ENCODE data around the gene SCN1A. TPM values are rescaled to one million over a fixed set of nuclear protein-coding genes. Genes with fewer than 3 reads are reported as not detected.

The SCN1A gene
- total RNA-seq, 1 experiment from 2014 or later, result not detected

GRCh38 chr2:165957030-165957675 is 170.7 kb downstream of the SCN1A start:
- Histone ChIP-seq H4K20me1 (ENCODE audit: insufficient read depth, low read depth, low read length) (no peaks in the 10 kb centered on the region), H3K9me3 (ENCODE audit: low read length) (no peaks in the 10 kb centered on the region), H3K9ac (ENCODE audit: low read length) (no peak overlapping the region), H2AFZ (ENCODE audit: low read length) (no peak overlapping the region), H3K27ac (ENCODE audit: low read length) (no peak overlapping the region), H3K4me2 (ENCODE audit: low read depth, low read length, poor library complexity, severe bottlenecking) (no peak overlapping the region), H3K36me3 (ENCODE audit: insufficient read depth, low read length) (no peaks in the 10 kb centered on the region), H3K79me2 (ENCODE audit: low read length) (peaks cover 12% of the 10 kb centered on the region), H3K27me3 (ENCODE audit: low read length) (no peaks in the 10 kb centered on the region), H3K4me1 (ENCODE audit: low read length) (peaks cover 15% of the 10 kb centered on the region), H3K9me2 (replicated peaks; ENCODE audit: insufficient read depth, low read length) (no peaks in the 10 kb centered on the region), H3K4me3 (ENCODE audit: low read length) (no peak overlapping the region)
- peak; percentile 19 for DNase-seq

- no peaks in the 10 kb centered on the region for H3K9me2 ChIP-seq (replicated peaks; ENCODE audit: insufficient read depth, low read length)
- H4K20me1 ChIP-seq (ENCODE audit: insufficient read depth, low read depth, low read length), result no peaks in the 10 kb centered on the region
- peak within 1 kb of the TSS; percentile 80 for H2AFZ ChIP-seq (ENCODE audit: low read length)
- H3K4me2 ChIP-seq (ENCODE audit: low read depth, low read length, poor library complexity, severe bottlenecking), result peak within 1 kb of the TSS; percentile 77
- peak within 1 kb of the TSS; percentile 28; the same call in 1 of the 2 replicates for H3K27ac ChIP-seq (ENCODE audit: low read length)
- no peaks in the 10 kb centered on the region for H3K27me3 ChIP-seq (ENCODE audit: low read length)
- H3K9me3 ChIP-seq (ENCODE audit: low read length), result no peaks in the 10 kb centered on the region
- H3K4me1 ChIP-seq (ENCODE audit: low read length), result peaks cover 24% of the 10 kb centered on the region
- H3K79me2 ChIP-seq (ENCODE audit: low read length), result peaks cover 42% of the 10 kb centered on the region
- H3K9ac ChIP-seq (ENCODE audit: low read length), result peak within 1 kb of the TSS; percentile 85
- H3K36me3 ChIP-seq (ENCODE audit: insufficient read depth, low read length), result peaks cover 8% of the 10 kb centered on the region
- H3K4me3 ChIP-seq (ENCODE audit: low read length), result peak within 1 kb of the TSS; percentile 87
- DNase-seq, result peak; percentile 97
These were observed 173.9 kb downstream of the SCN1A start, which contains the start of gene TTC21B for GRCh38 chr2:165953655-165954606. Gene TTC21B, minus strand, starts transcription at chr2:165953776. Its CDS starts 71 bp downstream, at chr2:165953705.

GRCh38 chr2:165953306-165953654 is 174.5 kb downstream of the SCN1A start:
- H3K4me2 ChIP-seq (ENCODE audit: low read depth, low read length, poor library complexity, severe bottlenecking), result peak overlapping the region; percentile 77
- peak overlapping the region; percentile 14; the same call in 1 of the 2 replicates for H2AFZ ChIP-seq (ENCODE audit: low read length)
- H3K27me3 ChIP-seq (ENCODE audit: low read length), result no peaks in the 10 kb centered on the region
- H3K9me3 ChIP-seq (ENCODE audit: low read length), result no peaks in the 10 kb centered on the region
- peak overlapping the region; percentile 87 for H3K4me3 ChIP-seq (ENCODE audit: low read length)
- peak overlapping the region; percentile 28; the same call in 1 of the 2 replicates for H3K27ac ChIP-seq (ENCODE audit: low read length)
- H3K9me2 ChIP-seq (replicated peaks; ENCODE audit: insufficient read depth, low read length), result no peaks in the 10 kb centered on the region
- peaks cover 24% of the 10 kb centered on the region for H3K4me1 ChIP-seq (ENCODE audit: low read length)
- peak overlapping the region; percentile 85 for H3K9ac ChIP-seq (ENCODE audit: low read length)
- H4K20me1 ChIP-seq (ENCODE audit: insufficient read depth, low read depth, low read length), result no peaks in the 10 kb centered on the region
- H3K79me2 ChIP-seq (ENCODE audit: low read length), result peaks cover 49% of the 10 kb centered on the region
- DNase-seq, result no peak
- H3K36me3 ChIP-seq (ENCODE audit: insufficient read depth, low read length), result peaks cover 14% of the 10 kb centered on the region

- Histone ChIP-seq H3K4me1 (ENCODE audit: low read length) (peaks cover 24% of the 10 kb centered on the region), H3K9me2 (replicated peaks; ENCODE audit: insufficient read depth, low read length) (no peaks in the 10 kb centered on the region), H3K4me2 (ENCODE audit: low read depth, low read length, poor library complexity, severe bottlenecking) (peak overlapping the region; percentile 77), H2AFZ (ENCODE audit: low read length) (0 out of 2 replicates have a peak overlapping the region, but pooled peaks have one; percentile 14), H3K4me3 (ENCODE audit: low read length) (peak overlapping the region; percentile 87), H4K20me1 (ENCODE audit: insufficient read depth, low read depth, low read length) (no peaks in the 10 kb centered on the region), H3K36me3 (ENCODE audit: insufficient read depth, low read length) (peaks cover 19% of the 10 kb centered on the region), H3K9ac (ENCODE audit: low read length) (peak overlapping the region; percentile 85), H3K27ac (ENCODE audit: low read length) (peak overlapping the region; percentile 28; the same call in 1 of the 2 replicates), H3K27me3 (ENCODE audit: low read length) (no peaks in the 10 kb centered on the region), H3K9me3 (ENCODE audit: low read length) (no peaks in the 10 kb centered on the region), H3K79me2 (ENCODE audit: low read length) (peaks cover 53% of the 10 kb centered on the region)
- peak; percentile 49 for DNase-seq
These were observed 175.0 kb downstream of the SCN1A start for GRCh38 chr2:165952741-165953211.

- peak; percentile 32 for DNase-seq
- Histone ChIP-seq H3K27me3 (ENCODE audit: low read length) (no peaks in the 10 kb centered on the region), H3K9ac (ENCODE audit: low read length) (peak overlapping the region; percentile 85), H3K4me1 (ENCODE audit: low read length) (peaks cover 24% of the 10 kb centered on the region), H3K9me2 (replicated peaks; ENCODE audit: insufficient read depth, low read length) (no peaks in the 10 kb centered on the region), H3K9me3 (ENCODE audit: low read length) (no peaks in the 10 kb centered on the region), H3K79me2 (ENCODE audit: low read length) (peaks cover 59% of the 10 kb centered on the region), H3K27ac (ENCODE audit: low read length) (no peak overlapping the region), H4K20me1 (ENCODE audit: insufficient read depth, low read depth, low read length) (no peaks in the 10 kb centered on the region), H2AFZ (ENCODE audit: low read length) (no peak overlapping the region), H3K36me3 (ENCODE audit: insufficient read depth, low read length) (peaks cover 24% of the 10 kb centered on the region), H3K4me2 (ENCODE audit: low read depth, low read length, poor library complexity, severe bottlenecking) (peak overlapping the region; percentile 77), H3K4me3 (ENCODE audit: low read length) (peak overlapping the region; percentile 87)
These were observed 175.7 kb downstream of the SCN1A start for GRCh38 chr2:165952085-165952484.

DNA sequence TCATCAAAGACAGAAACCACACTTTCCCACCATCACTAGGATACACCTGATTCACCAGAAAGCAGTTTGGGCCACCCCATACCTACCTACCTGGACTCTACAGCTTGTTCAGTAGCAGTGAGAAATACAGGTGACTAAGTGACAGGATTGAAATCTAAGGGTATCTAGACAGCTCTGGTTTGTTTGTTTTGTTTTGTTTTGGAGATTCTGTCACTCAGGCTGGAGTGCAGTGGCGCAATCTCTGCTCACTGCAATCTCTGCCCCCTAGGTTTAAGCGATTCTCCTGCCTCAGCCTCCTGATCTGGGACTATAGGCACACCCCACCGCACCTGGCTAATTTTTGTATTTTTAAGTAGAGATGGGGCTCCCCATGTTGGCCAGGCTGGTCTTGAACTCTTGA is 177.4 kb downstream of the SCN1A start:
- no peak overlapping the region for H3K27ac ChIP-seq (ENCODE audit: low read length)
- H3K36me3 ChIP-seq (ENCODE audit: insufficient read depth, low read length), result peaks cover 29% of the 10 kb centered on the region
- H3K9me2 ChIP-seq (replicated peaks; ENCODE audit: insufficient read depth, low read length), result no peaks in the 10 kb centered on the region
- no peaks in the 10 kb centered on the region for H4K20me1 ChIP-seq (ENCODE audit: insufficient read depth, low read depth, low read length)
- no peak overlapping the region for H3K4me2 ChIP-seq (ENCODE audit: low read depth, low read length, poor library complexity, severe bottlenecking)
- no peak for DNase-seq
- no peak overlapping the region for H2AFZ ChIP-seq (ENCODE audit: low read length)
- no peak overlapping the region for H3K4me3 ChIP-seq (ENCODE audit: low read length)
- no peaks in the 10 kb centered on the region for H3K27me3 ChIP-seq (ENCODE audit: low read length)
- peaks cover 24% of the 10 kb centered on the region for H3K4me1 ChIP-seq (ENCODE audit: low read length)
- H3K79me2 ChIP-seq (ENCODE audit: low read length), result peaks cover 59% of the 10 kb centered on the region
- H3K9ac ChIP-seq (ENCODE audit: low read length), result no peak overlapping the region
- H3K9me3 ChIP-seq (ENCODE audit: low read length), result no peaks in the 10 kb centered on the region

GRCh38 chr2:165941827-165942226 is 186.0 kb downstream of the SCN1A start:
- peaks cover 59% of the 10 kb centered on the region; the same call in 1 of the 2 replicates for H3K36me3 ChIP-seq (ENCODE audit: insufficient read depth, low read length)
- no peaks in the 10 kb centered on the region for H4K20me1 ChIP-seq (ENCODE audit: insufficient read depth, low read depth, low read length)

DNA sequence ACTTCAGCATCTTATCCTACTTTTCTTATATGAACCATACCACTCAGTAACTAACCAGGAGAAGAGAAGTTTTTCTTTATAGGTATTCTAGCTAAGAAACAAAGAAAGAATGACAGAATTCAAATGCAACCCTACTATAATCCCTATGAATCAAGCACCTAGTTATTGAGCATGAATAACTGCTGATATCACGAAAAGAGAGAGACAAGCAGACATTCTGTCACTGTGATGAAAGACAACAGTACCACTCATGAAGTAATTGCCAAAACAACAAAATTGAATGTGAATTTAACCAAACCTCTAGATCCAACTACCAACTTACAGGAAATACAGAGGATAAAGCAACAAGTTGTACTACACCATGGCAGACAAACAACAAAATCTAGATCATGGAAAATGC is 189.6 kb downstream of the SCN1A start:
- Histone ChIP-seq H2AFZ (ENCODE audit: low read length) (no peak overlapping the region), H3K4me2 (ENCODE audit: low read depth, low read length, poor library complexity, severe bottlenecking) (no peak overlapping the region), H3K4me1 (ENCODE audit: low read length) (no peaks in the 10 kb centered on the region), H3K9ac (ENCODE audit: low read length) (no peak overlapping the region), H3K27ac (ENCODE audit: low read length) (no peak overlapping the region), H3K79me2 (ENCODE audit: low read length) (peaks cover 20% of the 10 kb centered on the region), H3K4me3 (ENCODE audit: low read length) (no peak overlapping the region), H4K20me1 (ENCODE audit: insufficient read depth, low read depth, low read length) (no peaks in the 10 kb centered on the region), H3K36me3 (ENCODE audit: insufficient read depth, low read length) (peaks cover 51% of the 10 kb centered on the region; the same call in 1 of the 2 replicates), H3K9me2 (replicated peaks; ENCODE audit: insufficient read depth, low read length) (no peaks in the 10 kb centered on the region), H3K9me3 (ENCODE audit: low read length) (no peaks in the 10 kb centered on the region), H3K27me3 (ENCODE audit: low read length) (no peaks in the 10 kb centered on the region)
- no peak for DNase-seq

More at GRCh38 chr2:165941827-165942226, 186.0 kb downstream of the SCN1A start:
- H3K9me2 ChIP-seq (replicated peaks; ENCODE audit: insufficient read depth, low read length), result no peaks in the 10 kb centered on the region
- DNase-seq, result no peak
- no peak overlapping the region for H3K27ac ChIP-seq (ENCODE audit: low read length)
- H3K4me3 ChIP-seq (ENCODE audit: low read length), result no peak overlapping the region
- no peak overlapping the region for H2AFZ ChIP-seq (ENCODE audit: low read length)
- H3K27me3 ChIP-seq (ENCODE audit: low read length), result no peaks in the 10 kb centered on the region
- H3K79me2 ChIP-seq (ENCODE audit: low read length), result peaks cover 20% of the 10 kb centered on the region
- H3K4me1 ChIP-seq (ENCODE audit: low read length), result no peaks in the 10 kb centered on the region
- no peak overlapping the region for H3K4me2 ChIP-seq (ENCODE audit: low read depth, low read length, poor library complexity, severe bottlenecking)
- H3K9ac ChIP-seq (ENCODE audit: low read length), result no peak overlapping the region
- no peaks in the 10 kb centered on the region for H3K9me3 ChIP-seq (ENCODE audit: low read length)
